Umbilical cord (tissue), 2 donors: ENCODE results near the gene TMEM135. TPM values are rescaled to one million over a fixed set of nuclear protein-coding genes. Genes with fewer than 3 reads are reported as not detected.
A peak's percentile ranks its signal among the peaks of the same experiment; 100 is the strongest.

Experiments used
- DNase-seq: peaks from one replicate; pipeline ENCODE4 v3.0.0-alpha.2; 2015; ENCODE audit warnings: low spot score
- total RNA-seq: library from RNA; depleted of rRNA; stranded (reverse); fragments of >200 nt; gene quantifications from one replicate; pipeline ENCODE4 v1.2.3, GENCODE V29; 2014; ENCODE audit warnings: low replicate concordance; ENCODE audit not compliant: insufficient read depth

TMEM135 gene
- total RNA-seq, 1 donor from 2014 or later = 14.7 TPM

- no peak for DNase-seq
Measured at GRCh38 chr11:87193756-87194470, 156.2 kb downstream of the TMEM135 start.

GRCh38 chr11:87194985-87195820 is 157.5 kb downstream of the TMEM135 start:
- DNase-seq = no peak

GRCh38 chr11:87198266-87198881 is 160.6 kb downstream of the TMEM135 start:
- no peak for DNase-seq

DNA sequence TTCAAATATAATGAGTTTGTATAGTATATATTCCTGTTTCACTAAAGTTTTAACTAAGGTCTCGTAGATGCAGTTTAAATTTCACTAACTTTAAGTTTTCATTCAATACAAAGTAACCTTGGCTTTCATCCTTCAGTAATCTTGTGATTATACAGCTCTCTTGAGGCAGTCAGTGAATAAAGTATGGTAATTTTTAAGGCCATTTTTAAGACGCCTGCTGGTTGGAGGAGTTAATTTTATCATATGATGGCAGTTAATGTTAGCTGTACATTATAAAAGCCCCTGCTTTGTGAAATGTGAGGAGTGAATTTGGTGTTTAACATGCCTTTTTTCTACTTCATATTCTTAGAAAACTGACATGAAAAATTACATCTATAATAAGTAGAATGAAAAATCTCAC is 163.6 kb downstream of the TMEM135 start:
- no peak for DNase-seq

DNA sequence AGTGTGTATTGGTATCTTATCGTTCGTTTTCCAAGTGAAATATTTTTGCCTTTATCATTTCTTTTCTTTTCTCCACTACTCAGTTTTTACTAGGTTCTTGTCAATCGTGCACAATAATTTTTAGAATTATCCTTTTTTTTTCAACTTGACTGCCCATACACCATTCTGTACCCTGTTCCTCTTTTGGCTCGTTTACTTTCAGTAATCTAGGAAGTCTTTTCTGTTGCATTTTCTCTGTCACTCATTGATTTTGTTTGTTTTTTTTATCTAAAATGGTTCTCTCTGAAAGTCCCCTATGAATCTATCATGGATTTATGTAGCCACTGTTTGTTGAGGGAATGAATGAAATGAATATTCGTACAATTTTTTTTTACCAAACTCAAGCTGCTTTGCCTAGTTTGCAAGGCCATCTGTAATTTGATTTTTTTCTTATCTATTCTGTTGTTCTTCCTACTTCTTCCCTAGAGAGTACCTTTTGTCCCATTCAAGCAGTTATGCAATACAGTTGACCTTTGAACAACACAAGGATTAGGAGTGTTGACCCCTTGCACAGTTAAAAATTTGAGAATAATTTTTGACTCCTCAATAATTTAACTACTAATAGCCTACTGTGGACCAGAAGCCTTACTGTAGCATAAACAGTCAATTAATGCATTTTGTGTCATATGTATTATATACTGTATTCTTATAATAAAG is 166.3 kb downstream of the TMEM135 start:
- DNase-seq = no peak

GRCh38 chr11:87212891-87213290 is 175.2 kb downstream of the TMEM135 start:
- DNase-seq = peak; percentile 21

GRCh38 chr11:87213444-87213843 is 175.7 kb downstream of the TMEM135 start:
- no peak for DNase-seq

GRCh38 chr11:87215236-87215635 is 177.5 kb downstream of the TMEM135 start:
- DNase-seq = no peak

DNA sequence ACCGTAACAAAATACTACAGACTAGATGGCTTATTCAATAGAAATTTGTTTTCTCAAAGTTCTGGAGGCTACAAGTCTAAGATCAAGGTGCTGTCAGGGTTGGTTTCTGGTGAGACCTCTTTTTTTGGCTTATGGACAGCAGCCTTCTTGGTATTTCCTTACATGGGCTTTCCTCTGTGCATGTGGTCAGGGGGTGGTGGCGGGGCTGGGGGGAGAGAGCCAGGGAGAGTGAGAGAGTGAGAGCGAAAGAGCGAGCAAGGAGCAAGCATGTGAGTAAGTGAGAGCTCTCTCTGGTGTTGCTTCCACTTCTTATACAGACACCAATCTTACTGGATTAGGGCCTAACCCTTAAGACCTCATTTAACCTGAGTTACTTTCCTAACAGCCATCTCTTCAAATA is 181.5 kb downstream of the TMEM135 start:
- DNase-seq = no peak

- DNase-seq = no peak
Measured at GRCh38 chr11:87223816-87224215, 186.1 kb downstream of the TMEM135 start.

DNA sequence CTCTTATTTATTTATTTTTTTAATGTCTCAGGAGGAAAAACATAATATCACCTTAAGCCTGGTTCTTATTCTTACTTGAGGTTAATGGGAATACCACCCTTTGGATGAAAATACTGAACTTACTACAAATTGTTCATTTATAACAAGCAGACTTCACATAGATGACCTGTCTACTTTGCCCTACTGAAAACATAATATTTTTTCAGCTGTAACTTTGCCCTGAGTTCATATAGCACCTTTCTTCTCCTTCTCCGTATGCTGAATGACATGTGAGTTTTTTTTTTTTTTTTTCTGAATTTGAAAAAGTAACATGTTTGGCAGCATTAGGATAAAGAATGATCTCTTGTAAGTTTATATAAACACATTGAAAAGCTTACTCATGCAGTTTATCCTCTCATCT is 186.8 kb downstream of the TMEM135 start:
- no peak for DNase-seq

DNA sequence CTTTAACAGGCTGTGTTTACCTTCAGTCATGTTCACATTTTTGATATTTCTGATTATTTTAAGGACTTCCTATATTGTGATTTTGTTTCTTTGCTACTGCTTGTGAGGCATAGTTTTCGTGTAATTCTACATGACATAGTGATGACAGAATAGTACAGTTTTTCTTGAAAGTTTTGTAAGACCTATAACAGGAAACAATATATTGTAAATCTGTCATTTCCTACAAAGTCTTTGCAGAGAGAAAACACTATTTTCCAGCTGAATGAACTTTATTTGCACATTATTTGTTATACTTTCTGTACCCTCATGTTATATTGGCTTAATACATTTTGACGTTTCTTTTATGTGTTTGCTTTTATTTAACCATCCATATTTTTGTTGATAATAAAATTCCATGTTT is 191.1 kb downstream of the TMEM135 start:
- no peak for DNase-seq

GRCh38 chr11:87230995-87231394 is 193.3 kb downstream of the TMEM135 start:
- DNase-seq = no peak

- no peak for DNase-seq
Measured at GRCh38 chr11:87232320-87232719, 194.6 kb downstream of the TMEM135 start.

GRCh38 chr11:87235366-87235765 is 197.6 kb downstream of the TMEM135 start:
- no peak for DNase-seq

GRCh38 chr11:87236368-87236767 is 198.6 kb downstream of the TMEM135 start:
- DNase-seq = no peak

DNA sequence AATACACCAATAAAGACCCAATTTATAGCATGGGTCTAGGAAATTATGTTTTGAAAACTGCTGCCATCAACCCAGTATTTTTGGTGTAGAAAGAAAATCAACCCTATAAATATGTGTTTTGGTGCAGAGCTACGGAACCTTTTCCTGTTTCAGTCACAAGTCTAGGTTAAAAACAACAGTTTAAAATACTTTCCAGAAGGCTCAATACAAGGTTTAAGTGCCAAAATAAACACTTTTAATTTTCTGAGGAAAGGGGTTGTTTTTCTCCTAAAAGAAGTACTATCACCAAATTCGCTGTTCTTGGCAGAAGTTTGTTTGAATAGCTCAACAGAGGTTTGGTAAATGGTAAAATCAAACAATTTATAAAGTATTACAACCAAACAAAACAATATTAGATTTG is 201.3 kb downstream of the TMEM135 start:
- no peak for DNase-seq

GRCh38 chr11:87239531-87239930 is 201.8 kb downstream of the TMEM135 start:
- DNase-seq = no peak

DNA sequence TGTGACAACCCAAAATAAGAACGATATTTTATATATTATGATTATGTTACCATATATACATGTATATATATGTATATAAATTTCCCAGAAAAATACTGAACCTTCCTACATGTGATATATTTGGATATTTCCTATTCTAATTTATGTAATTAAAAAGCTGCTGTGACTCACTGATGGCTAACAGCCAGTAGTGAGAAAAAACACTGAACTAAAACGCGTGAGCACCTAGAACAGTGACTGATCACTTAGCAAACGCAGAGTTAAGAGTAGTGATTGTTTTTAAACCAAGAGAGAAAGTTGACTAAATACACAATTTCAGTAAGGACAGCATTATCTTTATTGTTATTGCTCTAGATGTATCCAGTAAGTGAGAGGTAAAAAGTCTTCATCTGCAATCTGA is 213.8 kb downstream of the TMEM135 start:
- no peak for DNase-seq

GRCh38 chr11:87252869-87253268 is 215.1 kb downstream of the TMEM135 start:
- no peak for DNase-seq

GRCh38 chr11:87254562-87254961 is 216.8 kb downstream of the TMEM135 start:
- DNase-seq = no peak

DNA sequence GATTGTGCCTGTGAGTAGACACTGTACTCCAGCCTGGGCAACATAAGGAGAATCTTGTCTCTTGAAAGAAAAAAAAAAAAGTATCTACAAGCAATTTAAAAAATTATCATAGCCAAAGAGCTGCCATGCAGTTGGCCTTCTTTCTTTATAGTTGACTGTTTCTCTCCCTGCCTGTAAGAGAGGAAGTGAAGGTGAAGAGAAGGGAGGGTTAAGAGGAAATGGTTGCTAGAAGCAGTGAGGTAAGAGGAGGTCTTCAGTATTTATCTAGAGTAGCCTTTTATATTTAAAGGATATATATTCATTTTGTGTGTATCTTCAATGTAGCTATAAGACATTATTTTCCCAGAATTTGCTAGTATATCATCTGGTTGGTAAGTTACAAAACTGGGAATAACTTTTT is 217.9 kb downstream of the TMEM135 start:
- no peak for DNase-seq
